HG03571 (cell line): ENCODE results near the gene SORCS1.

Experiments
- ATAC-seq: cut with Tn5 transposase; IDR thresholded peaks from one replicate; pipeline ENCODE4 v1.9.1; 2021; ENCODE audit not compliant: unreplicated experiment

The SORCS1 gene

DNA sequence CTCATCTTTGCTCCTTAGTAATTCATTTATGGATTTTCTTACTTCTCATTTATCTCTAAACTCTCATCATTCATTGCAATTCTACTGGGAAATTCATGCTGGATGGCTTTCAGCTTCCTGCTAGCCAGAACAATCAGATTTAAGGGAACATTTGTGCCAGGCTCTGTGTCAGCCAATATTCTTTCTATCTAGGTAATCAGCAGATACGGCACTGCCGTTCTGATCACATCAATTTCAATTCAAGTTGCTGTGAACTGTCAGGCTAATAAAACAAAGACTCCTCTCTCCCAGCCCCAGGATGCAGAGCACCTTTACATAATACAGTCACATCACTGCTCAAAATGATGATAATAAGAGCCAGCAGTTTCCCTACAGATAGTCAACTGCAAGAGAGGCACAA is 468.3 kb downstream of the SORCS1 start:
- no peak for ATAC-seq

DNA sequence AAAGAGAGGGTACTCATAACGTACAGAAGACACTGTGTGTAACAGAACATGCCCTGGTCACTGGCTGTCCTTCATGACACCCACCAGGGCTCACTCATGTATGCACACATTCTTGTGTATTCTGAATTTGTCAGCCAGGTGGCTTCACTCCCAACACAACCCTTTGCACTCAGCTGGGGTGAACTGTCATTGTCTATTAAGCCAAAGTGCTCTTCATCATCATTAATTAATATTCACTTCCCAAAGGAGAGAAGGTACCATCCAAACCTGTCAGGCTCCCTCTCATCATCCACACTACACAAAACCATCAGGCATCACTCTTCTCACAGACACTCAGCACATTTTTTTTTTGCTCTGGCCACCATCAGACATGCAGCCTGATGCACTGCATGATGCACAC is 469.8 kb downstream of the SORCS1 start:
- no peak for ATAC-seq

DNA sequence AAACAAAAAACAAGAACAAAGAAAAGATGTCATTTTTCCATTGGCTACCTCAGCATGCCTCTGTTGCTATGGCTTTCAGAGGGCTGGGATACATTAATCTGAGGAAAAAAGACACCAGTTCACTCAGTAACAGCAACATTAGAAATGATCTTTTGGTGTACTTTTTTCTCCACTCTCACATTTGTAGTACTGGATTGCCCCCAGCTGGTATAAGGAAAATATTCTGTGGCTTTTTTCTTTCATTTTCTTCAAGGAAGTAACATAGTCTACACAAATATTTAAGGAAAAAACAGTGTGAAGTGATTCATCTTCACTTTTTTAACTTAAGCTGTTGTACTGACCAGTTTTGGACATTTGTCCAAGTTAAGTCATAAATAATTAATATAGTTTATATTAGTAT is 482.3 kb downstream of the SORCS1 start:
- no peak for ATAC-seq

DNA sequence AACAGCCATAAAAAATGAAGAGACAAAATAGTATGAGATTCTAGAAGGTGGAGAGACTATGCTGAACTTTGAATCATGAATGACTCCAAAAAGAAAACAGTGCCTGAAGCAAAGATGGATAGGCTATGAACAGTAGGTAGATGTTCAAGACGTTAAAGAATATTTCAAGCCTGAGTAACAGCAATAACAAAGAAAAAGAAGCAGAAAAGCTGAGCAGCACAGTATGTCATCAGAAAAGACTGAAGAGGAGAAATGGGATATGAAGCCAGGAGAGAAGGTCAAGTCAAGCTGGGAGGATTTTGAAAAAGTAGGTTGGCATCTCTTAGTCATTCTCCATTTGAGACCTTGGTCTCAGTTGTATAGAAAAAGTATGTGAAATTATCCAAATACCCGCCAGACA is 484.4 kb downstream of the SORCS1 start:
- no peak for ATAC-seq

DNA sequence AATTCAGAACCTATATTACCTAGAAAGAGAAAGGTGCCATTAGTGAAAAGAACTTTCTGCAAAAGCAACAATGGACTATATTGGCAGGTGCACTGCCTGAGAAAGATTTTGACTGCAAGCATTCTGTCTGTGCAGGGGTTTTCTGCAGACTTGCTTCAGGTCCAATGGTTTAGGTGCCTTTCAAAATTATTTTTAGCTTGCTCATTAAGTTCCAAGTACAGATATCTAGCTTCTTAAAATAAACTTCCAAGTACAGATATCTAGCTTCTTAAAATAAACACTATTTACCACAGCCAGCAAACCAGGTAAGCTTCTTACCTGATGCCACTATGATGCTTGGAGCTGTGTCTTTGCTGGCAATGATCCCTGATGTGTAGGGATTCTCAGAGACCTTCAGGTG is 485.2 kb downstream of the SORCS1 start:
- ATAC-seq, result no peak

DNA sequence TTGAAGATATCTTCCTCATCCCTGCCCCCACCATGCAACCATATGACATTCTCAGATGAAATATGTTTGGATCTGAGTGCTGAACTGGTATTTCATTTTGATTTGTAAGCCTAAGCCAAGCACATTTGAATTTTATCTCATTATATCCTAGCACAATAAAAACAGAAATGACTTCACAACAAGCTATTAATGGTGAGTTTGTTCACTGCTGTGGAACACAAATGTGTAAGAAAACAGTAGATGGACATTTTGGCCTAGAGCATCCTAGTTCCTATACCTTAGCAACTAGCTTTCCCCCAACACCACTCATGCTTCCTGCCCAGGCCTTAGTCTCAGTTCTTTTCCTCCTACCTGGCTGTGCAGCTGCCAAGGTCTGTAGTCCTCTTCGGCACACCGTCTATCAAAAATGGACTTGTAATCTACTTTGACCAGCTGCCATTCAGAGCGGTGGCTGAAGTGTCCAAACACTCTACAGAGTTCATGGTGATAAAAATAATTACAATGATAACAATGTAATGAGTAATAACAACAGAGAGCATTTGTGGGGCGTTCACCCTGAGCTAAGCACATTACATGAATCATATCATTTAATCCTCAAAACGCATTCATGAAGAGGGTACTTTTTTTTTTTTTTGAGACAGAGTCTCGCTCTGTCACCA is 491.9 kb downstream of the SORCS1 start:
- ATAC-seq, result no peak

DNA sequence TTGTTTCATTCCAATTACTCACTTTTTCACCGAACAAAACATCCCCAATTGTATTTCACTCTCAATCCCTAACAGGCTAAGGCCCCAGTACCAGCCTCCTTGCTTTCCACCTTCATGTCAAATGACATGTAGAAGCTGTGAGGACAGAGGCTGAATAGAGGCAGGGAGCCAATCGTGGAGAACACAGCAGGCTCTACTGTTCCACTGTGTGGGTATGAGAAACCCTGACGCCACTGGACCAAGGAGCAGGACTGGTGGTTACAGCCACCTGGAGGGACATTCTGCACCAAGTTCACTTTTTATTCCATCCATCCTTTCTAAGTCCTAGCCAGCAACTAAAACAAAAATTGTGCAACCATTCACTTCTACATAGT is 502.8 kb downstream of the SORCS1 start:
- ATAC-seq, result no peak

DNA sequence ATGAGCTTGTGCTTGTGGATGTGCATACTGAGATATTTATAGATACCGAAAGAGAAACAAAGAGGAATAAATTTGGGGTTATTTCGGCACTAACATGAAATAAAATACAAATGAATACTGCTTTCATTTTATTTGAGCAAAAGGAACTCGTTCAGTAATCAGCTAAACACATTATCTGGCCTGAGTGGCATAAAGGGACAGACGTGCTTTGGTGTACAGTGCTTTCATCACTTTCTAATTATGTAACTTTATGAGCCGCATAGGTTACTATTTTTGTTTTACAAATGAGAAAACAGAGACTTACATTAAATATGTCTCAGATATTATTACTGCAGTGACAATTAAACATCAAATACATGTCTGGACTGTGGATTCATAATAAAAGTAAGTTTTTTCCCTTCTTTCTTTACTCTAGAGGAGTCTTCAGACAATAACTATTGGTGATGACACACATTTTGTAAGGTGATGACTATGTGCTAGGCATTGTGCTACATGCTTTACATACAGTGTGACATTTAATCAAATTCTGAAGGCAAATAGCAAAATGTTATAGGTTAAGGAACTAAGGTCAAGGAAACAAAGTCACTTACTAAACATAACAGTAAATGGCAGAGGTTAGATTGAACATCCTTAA is 503.3 kb downstream of the SORCS1 start:
- ATAC-seq, result no peak

DNA sequence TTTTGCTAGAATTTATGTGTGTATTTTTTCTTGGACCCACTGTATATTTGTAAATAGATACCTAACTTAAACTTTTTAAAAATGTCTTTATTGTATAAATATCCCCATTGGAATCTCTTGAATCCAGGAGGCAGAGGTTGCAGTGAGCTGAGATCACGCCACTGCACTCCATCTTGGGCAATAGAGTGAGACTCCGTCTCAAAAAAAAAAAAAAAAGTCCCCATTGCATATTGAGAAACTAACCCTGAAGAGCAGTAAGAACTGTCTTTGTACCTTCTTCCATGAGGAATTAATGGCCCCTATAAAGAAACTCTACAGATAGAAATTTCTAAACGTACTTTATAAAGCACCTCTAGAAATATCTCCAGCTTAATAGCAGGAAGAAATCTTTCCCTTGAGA is 504.0 kb downstream of the SORCS1 start:
- no peak for ATAC-seq

DNA sequence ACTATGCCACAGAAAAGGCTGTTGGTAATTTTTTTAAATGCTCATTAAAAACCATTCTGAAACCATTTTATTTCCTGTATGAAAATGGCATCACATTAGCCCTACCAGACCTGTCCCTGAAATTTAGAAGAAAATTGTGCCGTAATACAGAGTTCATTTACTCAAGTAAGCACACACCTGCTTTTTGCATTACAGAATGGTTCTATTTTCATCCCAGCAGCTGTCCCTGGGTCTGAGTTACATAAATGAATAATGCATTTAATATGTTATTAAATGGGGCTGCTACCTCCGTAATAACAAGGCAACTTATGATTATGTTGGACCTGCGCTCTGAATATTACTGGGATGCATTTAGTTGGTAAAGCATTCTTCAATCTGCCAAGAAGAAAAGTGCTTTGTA is 508.9 kb downstream of the SORCS1 start:
- ATAC-seq, result no peak

DNA sequence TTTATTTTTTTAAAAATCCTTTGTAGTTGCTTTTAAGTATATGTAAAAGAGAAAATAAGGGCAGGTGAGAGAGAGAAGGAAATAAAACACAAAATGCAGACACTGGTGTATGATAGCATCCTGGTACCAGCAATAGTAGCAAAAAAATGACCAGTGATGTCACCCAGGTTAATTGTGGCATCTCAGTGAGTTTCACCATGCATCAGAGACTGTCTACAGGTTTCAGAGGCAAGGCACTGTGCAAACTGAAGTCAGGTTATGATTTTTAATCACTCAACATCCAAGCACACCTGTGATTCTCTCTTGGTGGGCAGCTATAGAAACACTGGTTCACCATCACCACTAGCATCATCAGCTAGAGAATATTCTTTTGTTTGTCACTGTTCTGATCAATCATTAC is 509.3 kb downstream of the SORCS1 start:
- ATAC-seq, result no peak

DNA sequence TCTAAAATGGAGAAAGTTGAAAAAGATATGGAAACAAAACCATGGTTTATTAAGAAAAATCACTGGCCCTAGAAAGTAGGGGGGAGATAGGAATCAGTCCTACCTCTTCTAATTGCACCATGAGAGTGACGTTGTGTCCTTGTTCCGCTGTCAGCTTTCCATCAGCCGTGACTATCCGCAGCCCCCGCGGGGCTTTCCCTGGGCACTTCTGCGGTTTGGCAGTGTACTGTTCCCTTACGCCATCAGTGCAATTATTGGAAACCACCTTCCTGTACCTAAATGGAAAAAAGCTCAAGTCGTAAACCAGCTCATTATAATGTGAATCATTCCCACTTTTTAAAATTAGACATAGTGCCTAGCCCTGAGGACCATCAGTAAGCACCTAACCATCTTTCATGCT is 512.2 kb downstream of the SORCS1 start:
- no peak for ATAC-seq

DNA sequence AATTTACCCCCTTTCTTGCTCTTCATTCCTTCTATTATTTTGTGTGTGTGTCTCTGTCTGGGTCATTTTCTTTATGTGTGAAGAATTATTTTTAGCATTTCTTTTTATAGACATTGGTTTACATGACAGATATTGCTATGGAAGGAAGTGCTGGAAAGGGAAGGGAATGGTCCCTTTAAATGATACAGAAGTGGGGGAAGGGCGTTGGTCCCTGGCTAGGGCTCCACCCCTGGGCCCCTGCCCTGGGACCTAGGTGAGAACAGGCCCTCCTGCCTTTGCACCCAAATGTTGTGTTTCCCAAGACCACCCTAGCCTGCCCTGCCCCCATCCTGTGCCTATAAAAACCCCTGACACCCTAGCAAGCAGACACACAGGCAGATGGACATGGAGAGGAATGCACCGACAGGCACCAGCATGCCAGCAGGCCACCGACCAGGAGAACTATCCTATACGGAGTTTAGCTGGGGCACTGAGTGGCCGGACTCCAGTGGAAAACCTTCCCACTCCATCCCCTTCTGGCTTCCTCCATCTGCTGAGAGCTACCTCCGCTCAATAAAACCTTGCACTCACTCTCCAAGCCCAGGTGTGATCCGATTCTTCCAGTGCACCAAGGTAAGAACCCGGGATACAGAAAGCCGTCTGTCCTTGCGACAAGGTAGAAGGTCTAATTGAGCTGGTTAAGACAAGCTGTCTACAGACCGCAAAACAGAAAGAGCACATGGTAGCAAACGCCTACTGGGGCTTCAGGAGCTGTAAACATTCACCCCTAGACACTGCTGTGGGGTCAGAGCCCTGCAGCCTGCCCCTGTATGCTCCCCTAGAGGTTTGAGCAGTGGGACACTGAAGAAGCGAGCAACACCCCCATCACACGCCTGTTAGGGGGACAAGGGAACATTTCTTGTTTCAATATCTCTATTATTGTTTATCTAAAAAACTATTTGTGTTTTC is 515.7 kb downstream of the SORCS1 start:
- no peak for ATAC-seq

DNA sequence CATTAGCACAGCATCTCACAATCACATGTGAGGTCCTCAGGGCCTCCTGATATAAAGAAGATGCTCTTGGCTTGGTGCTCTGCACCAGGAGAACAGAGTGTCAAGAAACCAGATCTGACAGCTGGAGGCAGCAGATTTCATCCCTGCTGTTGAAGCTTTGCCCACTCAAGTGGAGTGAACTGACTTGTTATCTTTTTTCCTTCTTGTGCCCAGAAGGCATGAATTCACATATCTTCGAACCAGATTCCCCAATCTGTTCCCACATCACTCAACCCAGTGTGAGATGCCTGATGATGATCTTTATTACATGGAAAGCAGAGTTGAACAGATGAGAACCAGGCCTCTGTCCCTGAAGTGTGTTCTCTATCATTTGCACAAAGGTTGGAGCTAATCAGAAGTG is 521.0 kb downstream of the SORCS1 start:
- ATAC-seq, result no peak

DNA sequence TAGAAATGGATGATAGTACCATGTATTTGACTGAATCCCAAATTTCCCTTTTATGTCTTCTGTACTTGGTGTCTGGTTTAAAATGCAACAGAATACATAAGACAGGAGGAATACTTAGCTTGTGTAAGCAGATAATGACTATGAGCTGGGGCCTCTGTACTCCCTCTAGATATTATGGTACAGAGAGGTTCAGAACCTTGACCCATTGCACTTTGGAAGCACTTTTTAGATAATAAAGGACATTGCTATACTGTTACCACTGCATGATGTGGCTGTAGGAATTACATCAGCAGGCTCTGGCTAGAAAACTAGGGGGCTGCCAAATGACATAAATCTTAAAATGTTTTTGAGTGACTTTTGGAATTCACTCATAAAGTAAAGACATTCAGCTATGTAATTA is 526.6 kb downstream of the SORCS1 start:
- no peak for ATAC-seq

DNA sequence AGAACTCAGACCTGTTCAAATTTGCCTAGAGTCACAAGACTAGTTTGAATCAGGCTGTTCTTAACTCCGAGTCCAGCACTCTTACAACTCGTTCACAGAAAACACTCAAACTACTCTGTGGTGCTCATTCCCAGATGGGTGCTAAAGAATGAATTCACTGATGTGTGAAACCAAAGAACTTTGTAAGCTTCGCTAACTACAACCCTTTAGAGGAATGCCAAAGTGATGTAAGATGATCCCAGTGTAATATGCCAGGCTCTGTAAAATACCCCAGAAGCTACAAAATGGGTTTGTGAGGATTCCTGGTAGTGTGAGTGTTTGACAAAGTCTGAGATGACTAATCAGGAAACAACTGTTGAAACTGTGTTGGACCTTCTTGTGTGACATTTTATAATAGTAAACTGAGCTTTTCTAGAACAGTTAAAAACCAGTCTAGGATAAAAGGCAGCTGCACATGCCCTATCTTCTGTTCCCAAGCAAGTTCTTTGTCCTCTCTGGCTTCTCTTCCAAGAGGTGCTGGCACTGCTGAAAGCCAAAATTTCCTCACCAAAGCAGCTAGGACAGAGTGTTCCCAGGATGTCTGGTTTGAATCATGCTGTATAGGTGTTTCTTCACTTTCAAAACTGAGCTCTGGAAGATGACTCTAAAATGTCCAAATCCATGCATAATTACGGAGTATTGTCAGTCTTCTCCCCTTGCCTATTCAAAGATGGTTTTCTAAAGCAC is 527.6 kb downstream of the SORCS1 start:
- ATAC-seq, result no peak

DNA sequence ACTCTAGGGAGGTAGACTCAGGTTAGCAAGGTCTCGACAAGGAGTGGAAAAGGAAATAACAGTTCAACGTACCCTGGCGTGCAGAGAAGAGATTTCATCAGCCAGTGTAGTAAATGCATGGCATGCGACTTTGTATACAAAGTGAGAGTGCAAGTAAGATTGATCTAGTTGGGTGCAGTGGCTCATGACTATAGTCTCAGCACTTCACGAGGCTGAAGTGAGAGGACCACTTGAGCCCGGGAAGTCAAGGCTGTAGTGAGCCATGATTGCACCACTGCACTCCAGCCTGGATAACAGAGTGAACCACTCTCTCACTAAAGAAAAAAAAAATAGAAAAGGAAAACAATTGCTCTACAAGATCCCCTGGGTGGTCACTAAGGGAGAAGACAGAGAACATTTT is 528.6 kb downstream of the SORCS1 start:
- no peak for ATAC-seq

DNA sequence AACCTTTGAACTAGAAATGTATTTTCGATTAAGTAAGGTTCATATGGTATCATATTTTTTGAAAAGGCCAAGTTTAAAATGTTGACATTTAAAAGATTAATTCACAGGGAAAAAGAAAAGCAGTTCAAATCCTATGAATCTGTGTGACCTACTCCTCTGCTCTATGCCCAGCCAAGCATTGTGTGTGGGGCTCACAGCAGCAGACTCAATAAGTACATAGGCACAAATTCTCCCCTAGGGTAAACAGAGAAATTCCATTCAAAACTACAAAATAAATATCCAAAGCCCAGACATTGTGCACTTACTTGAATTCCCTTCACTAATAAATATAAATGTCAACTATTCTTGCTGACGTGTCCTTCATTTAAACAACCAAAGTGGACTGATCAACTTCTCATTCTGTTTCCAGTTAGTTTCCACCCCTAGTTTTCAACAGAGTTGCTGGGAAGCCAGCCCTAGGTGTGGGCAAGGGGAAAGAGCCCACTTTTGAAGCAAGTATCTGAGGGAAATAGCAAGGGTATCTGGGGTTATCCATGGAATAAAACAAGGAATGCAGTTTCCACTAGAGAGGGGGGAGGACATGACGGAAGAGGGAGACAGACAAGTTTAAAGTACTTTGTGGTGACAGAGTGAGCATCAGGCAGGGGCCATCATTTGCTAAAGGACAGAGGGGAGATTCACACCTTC is 533.3 kb downstream of the SORCS1 start:
- ATAC-seq, result no peak

DNA sequence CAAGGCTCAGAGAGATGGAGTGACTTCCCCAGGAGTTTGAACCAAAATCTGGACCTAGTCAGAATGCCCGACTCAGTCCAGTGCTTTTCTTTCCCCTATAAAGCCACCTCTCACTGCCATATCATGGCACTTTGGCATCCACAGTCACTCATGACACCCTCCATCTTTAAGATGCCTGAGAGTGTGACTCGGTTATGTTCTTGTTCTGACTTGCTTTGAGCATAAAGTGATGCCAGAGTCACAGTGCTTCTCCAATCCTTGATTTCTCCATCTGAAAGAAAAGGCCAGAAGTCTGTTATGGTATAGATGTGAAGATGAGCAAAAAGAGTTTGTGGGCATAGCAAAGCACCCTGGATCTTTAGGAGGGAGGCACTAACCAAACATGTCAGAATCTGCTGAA is 538.1 kb downstream of the SORCS1 start:
- ATAC-seq, result no peak

DNA sequence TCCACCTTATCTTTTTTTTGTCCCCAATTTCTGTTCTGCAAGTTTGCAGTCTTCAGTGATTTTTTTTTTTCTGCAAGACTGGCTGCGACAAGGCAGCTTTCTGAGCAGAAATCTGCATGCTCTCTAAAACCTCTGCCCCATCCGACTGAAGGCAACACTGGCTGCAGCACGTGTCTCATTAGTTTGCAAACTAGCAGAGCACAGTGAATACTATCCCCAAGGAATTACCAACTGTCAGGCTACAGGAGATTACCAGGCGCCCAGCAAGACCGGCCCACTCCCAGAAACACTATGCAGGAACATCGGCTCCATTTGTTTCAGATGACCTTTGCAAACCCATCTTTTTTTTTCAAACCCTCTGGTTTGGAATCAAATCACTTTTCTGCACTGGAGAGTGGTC is 538.8 kb downstream of the SORCS1 start:
- no peak for ATAC-seq

DNA sequence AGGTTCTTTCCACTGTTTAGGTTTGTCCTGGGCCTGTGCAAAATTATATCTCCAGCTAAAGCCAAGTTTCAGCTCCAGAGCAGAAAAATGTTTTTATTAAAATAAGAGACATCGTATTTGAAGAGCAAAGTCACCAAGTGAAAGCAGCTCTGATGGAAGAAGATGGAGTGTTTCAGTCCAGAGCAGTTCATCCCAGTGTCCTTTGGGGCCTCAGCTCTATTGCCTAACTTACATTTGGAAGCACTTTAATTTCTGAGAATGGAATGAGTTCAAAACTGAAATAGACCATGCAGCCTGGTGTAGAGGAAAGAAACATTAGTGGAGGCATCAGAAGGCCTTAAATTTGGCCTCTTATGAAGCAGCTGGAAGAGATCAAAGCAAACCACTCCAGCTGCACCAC is 545.2 kb downstream of the SORCS1 start:
- ATAC-seq, result no peak
